Transverse colon (tissue), 4 donors: ENCODE measurements around the gene SDR42E1. TPM values are rescaled to one million over a fixed set of nuclear protein-coding genes. Genes with fewer than 3 reads are reported as not detected.

Experiments
- DNase-seq: peaks from one replicate; pipeline ENCODE4 v3.0.0-alpha.2; 2019
- H3K27ac ChIP-seq, 4 donors: fragments of 200-600 bp; sonication (generic); 2 replicates each; pipeline ENCODE4 v1.5.1; 2016 to 2018; ENCODE audit warnings: inconsistent platforms in 4 of 4
- H3K27me3 ChIP-seq: fragments of 200-600 bp; sonication (generic); 2 replicates; pipeline ENCODE4 v1.5.1; 2017; ENCODE audit warnings: inconsistent platforms
- H3K36me3 ChIP-seq, 4 donors: fragments of 200-600 bp; sonication (generic); 2 replicates each; pipeline ENCODE4 v1.5.1; 2017 to 2019; ENCODE audit warnings: inconsistent platforms in 4 of 4
- H3K4me1 ChIP-seq, 4 donors: fragments of 200-600 bp; sonication (generic); 2 replicates each; pipeline ENCODE4 v1.5.1; 2017 to 2020; ENCODE audit warnings: inconsistent platforms in 4 of 4
- H3K4me3 ChIP-seq, 4 donors: fragments of 200-600 bp; sonication (generic); 1 replicate in 1 of 4; 2 replicates in 3 of 4; pipeline versions ENCODE4 v1.5.1 to v1.6.1; 2017 to 2019; ENCODE audit warnings: inconsistent platforms in 4 of 4
- H3K9me3 ChIP-seq, 2 donors: fragments of 200-600 bp; sonication (generic); 2 replicates each; pipeline ENCODE4 v1.5.1; 2017 to 2019; ENCODE audit warnings: inconsistent platforms in 2 of 2
- CTCF ChIP-seq, 5 experiments: fragments of 200-600 bp in 3 of 5; fragments of 450-650 bp in 2 of 5; sonication (generic) in 3 of 5; IDR thresholded peaks; 1 replicate in 2 of 5; 2 replicates in 3 of 5; pipeline ENCODE4 v1.5.1; 2016 to 2017; ENCODE audit warnings: antibody characterized with exemption in 5 of 5, inconsistent platforms in 3 of 5, mild to moderate bottlenecking in 2 of 5, moderate library complexity in 1 of 5
- EP300 ChIP-seq: sonication (generic); formaldehyde crosslinking; IDR thresholded peaks from one replicate; pipeline ENCODE4 v1.6.1; 2017; ENCODE audit warnings: antibody characterized with exemption, low read depth
- POLR2A ChIP-seq: fragments of 450-650 bp; IDR thresholded peaks from one replicate; pipeline ENCODE4 v1.6.1; 2016; ENCODE audit warnings: antibody characterized with exemption, mild to moderate bottlenecking, moderate library complexity
- POLR2AphosphoS5 ChIP-seq, 3 donors: sonication (generic); formaldehyde crosslinking; IDR thresholded peaks; one replicate each; pipeline ENCODE4 v1.6.1; 2016; ENCODE audit warnings: antibody characterized with exemption in 3 of 3
- WGBS, 2 donors: methylation state at CpG; one replicate each; pipeline ENCODE4 v1.1.5; 2018; ENCODE audit warnings: low coverage in 1 of 2; 5-methylcytosine and 5-hydroxymethylcytosine counted together
- in situ Hi-C, 4 donors: fragments of 200-750 bp; cut with MboI; loops; one replicate each; pipeline versions ENCODE4 v1.15.0 to v1.15.1; 2017; ENCODE audit warnings: low sequenced_read_pairs in 3 of 4, low pct_ligation_motif_present in 1 of 4, low pct_unique_long_range_greater_than_20kb in 1 of 4
- intact Hi-C: fragments of 100-400 bp; cut with DNase I; formaldehyde crosslinking; loops from one replicate; pipeline ENCODE4 v1.15.1; 2023; ENCODE audit warnings: low total_unique reads
- total RNA-seq, 4 donors: library from RNA; depleted of rRNA; stranded (reverse); fragments of >200 nt; gene quantifications; one replicate each; pipeline ENCODE4 v1.1.0, GENCODE V29; 2016

Gene SDR42E1
- total RNA-seq, 4 donors from 2014 or later, result 3.4 to 12.2 (median 7.7) TPM

- 81 to 91% methylated on average over 5 of the region's 5 CpGs for WGBS, 2 donors
- no peaks in the 10 kb centered on the region for H3K4me1 ChIP-seq
- in situ Hi-C loops, result loop anchor here in 2 of 4 donors (5.0 to 10.0 kb wide), 2 partner anchors 205 to 212 kb away; no protein-coding TSS in a partner anchor
- no peaks in the 10 kb centered on the region for H3K27me3 ChIP-seq
- H3K36me3 ChIP-seq, result no peaks in the 10 kb centered on the region
- peaks cover 0 to 4% of the 10 kb centered on the region in 2 donors for H3K9me3 ChIP-seq
- H3K4me3 ChIP-seq, result no peak overlapping the region
- no peak for DNase-seq
- no peak overlapping the region for H3K27ac ChIP-seq
- intact Hi-C loops, result no loop called here
- no peak for TF ChIP-seq POLR2AphosphoS5 (IDR thresholded peaks at IDR 0.05)
- TF ChIP-seq POLR2A, result no peak
- TF ChIP-seq EP300, result no peak
- no peak for TF ChIP-seq CTCF (IDR thresholded peaks at IDR 0.05)
Observed at GRCh38 chr16:82020051-82020450, 8.8 kb upstream of the SDR42E1 start.

- intact Hi-C loops (no loop called here), in situ Hi-C loops (no loop called here)
- no peak overlapping the region for H3K4me3 ChIP-seq
- H3K36me3 ChIP-seq, result no peaks in the 10 kb centered on the region
- H3K27ac ChIP-seq, result no peak overlapping the region
- 60 to 65% methylated on average over 5 to 8 of the region's 8 CpGs for WGBS, 2 donors
- H3K27me3 ChIP-seq, result no peaks in the 10 kb centered on the region
- TF ChIP-seq CTCF (IDR thresholded peaks at IDR 0.05) (no peak), EP300 (no peak), POLR2AphosphoS5 (IDR thresholded peaks at IDR 0.05) (no peak)
- no peaks in the 10 kb centered on the region for H3K4me1 ChIP-seq
- no peak for DNase-seq
- peaks cover 0 to 9% of the 10 kb centered on the region in 2 donors for H3K9me3 ChIP-seq
Observed at GRCh38 chr16:82019535-82019934, 8.3 kb upstream of the SDR42E1 start.

- no peak for DNase-seq
- 61 to 73% methylated on average over 6 of the region's 6 CpGs for WGBS, 2 donors
- peaks cover 0 to 9% of the 10 kb centered on the region in 2 donors for H3K9me3 ChIP-seq
- intact Hi-C loops (no loop called here), in situ Hi-C loops (no loop called here)
- no peak overlapping the region for H3K27ac ChIP-seq
- H3K4me1 ChIP-seq, result no peaks in the 10 kb centered on the region
- no peak overlapping the region for H3K4me3 ChIP-seq
- H3K27me3 ChIP-seq, result no peaks in the 10 kb centered on the region
- TF ChIP-seq POLR2A, result no peak
- TF ChIP-seq POLR2AphosphoS5 (IDR thresholded peaks at IDR 0.05), result no peak
- no peak for TF ChIP-seq CTCF (IDR thresholded peaks at IDR 0.05)
- TF ChIP-seq EP300, result no peak
- H3K36me3 ChIP-seq, result no peaks in the 10 kb centered on the region
Observed at GRCh38 chr16:82017911-82018568, 6.8 kb upstream of the SDR42E1 start.

GRCh38 chr16:82016964-82017363, 5.7 kb upstream of the SDR42E1 start:
- DNase-seq, result no peak
- H3K36me3 ChIP-seq, result no peaks in the 10 kb centered on the region
- intact Hi-C loops, result no loop called here
- no peaks in the 10 kb centered on the region for H3K27me3 ChIP-seq
- peaks cover 0 to 9% of the 10 kb centered on the region in 2 donors for H3K9me3 ChIP-seq
- no peak overlapping the region for H3K4me3 ChIP-seq
- in situ Hi-C loops, result no loop called here
- no peak overlapping the region for H3K27ac ChIP-seq
- WGBS, 2 donors, result 71 to 76% methylated on average over 2 of the region's 2 CpGs
- no peaks in the 10 kb centered on the region for H3K4me1 ChIP-seq
- no peak for TF ChIP-seq CTCF (IDR thresholded peaks at IDR 0.05)
- TF ChIP-seq POLR2A, result no peak
- TF ChIP-seq POLR2AphosphoS5 (IDR thresholded peaks at IDR 0.05), result no peak
